GM12891 (cell line): ENCODE measurements around the gene CAPNS2.

Experiments
- POLR2A ChIP-seq: IDR thresholded peaks from 2 replicates; pipeline ENCODE4 v1.6.1; 2011; ENCODE audit warnings: low read depth, low read length, control low read depth
- POLR2AphosphoS5 ChIP-seq: IDR thresholded peaks from 2 replicates; pipeline ENCODE4 v1.6.1; 2011; ENCODE audit warnings: low read depth, low read length, control low read depth
- SPI1 ChIP-seq: IDR thresholded peaks from 2 replicates; pipeline ENCODE4 v1.6.1; 2011; ENCODE audit warnings: low read depth, low read length, control low read depth

DNA sequence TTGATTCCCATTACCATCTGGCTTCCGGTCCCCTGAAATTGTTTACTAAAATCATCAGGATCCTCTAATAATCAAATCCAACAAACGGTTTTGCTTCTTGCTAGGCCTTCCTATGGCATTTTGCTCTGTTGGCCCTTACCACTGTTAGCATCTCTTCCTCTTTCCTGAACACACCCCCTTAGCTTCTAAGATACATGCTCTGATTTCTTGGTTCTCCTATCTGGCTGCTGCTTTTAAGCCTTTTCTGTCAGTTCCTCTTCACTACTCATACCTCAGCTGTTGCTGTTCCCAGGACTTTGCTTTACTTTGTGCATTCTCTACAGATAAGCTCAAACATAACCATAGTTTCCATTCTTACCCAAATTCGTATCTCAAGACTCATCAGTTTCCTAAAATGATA lies 11.4 kb downstream of the CAPNS2 start:
- TF ChIP-seq POLR2A (no peak), SPI1 (no peak), POLR2AphosphoS5 (no peak)
